Upper lobe of left lung (tissue), 4 donors: ENCODE measurements around the gene ATP11A.

ENCODE experiments used
- POLR2A ChIP-seq, 4 donors: fragments of 450-650 bp; IDR thresholded peaks; one replicate each; pipeline ENCODE4 v1.5.1; 2016 to 2017; ENCODE audit warnings: antibody characterized with exemption in 4 of 4, mild to moderate bottlenecking in 2 of 4
- POLR2AphosphoS5 ChIP-seq, 2 donors: sonication (generic); formaldehyde crosslinking; IDR thresholded peaks; one replicate each; pipeline ENCODE4 v1.5.1; 2017; ENCODE audit warnings: antibody characterized with exemption in 2 of 2
- TF ChIP-seq, protein P1 (sequence below), 6 experiments: fragments of 450-650 bp in 4 of 6; fragments of 200-600 bp in 2 of 6; sonication (generic) in 2 of 6; IDR thresholded peaks; one replicate each; pipeline ENCODE4 v1.5.1; 2016 to 2019; ENCODE audit warnings: antibody characterized with exemption in 6 of 6

DNA sequence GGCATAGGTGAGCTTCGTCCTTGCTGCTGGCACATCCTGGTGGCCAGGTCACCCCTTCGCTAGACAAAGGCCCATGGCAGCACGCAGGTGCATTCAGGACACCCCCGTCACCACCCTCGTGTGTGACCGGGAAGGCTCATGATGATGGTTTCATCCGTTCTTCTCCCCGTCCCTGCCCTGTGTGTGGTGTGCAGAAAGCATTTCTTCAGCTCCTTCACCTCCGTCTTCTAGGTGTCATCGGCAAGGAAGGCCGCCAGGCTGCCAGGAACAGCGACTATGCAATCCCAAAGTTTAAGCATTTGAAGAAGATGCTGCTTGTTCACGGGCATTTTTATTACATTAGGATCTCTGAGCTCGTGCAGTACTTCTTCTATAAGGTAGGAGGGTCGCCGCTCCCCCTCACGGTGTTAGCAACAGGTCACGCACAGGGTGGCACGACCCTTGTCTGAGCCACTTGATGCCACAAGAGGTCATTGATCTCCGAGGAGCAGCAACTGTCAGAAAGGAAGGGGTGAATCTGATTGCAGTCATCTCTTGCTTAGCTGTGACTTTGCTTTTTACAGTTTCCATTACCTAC, 168.2 kb downstream of the ATP11A start:
- TF ChIP-seq, protein P1, sequence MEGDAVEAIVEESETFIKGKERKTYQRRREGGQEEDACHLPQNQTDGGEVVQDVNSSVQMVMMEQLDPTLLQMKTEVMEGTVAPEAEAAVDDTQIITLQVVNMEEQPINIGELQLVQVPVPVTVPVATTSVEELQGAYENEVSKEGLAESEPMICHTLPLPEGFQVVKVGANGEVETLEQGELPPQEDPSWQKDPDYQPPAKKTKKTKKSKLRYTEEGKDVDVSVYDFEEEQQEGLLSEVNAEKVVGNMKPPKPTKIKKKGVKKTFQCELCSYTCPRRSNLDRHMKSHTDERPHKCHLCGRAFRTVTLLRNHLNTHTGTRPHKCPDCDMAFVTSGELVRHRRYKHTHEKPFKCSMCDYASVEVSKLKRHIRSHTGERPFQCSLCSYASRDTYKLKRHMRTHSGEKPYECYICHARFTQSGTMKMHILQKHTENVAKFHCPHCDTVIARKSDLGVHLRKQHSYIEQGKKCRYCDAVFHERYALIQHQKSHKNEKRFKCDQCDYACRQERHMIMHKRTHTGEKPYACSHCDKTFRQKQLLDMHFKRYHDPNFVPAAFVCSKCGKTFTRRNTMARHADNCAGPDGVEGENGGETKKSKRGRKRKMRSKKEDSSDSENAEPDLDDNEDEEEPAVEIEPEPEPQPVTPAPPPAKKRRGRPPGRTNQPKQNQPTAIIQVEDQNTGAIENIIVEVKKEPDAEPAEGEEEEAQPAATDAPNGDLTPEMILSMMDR (IDR thresholded peaks at IDR 0.05) = no peak
- TF ChIP-seq POLR2A (IDR thresholded peaks at IDR 0.05) (no peak), POLR2AphosphoS5 (IDR thresholded peaks at IDR 0.05) (no peak)
